ENCODE measurements around the gene NFRKB.

GRCh38 chr11:129938764-129939163 lies 43.4 kb upstream of the NFRKB start:
- TF ChIP-seq, protein P1, sequence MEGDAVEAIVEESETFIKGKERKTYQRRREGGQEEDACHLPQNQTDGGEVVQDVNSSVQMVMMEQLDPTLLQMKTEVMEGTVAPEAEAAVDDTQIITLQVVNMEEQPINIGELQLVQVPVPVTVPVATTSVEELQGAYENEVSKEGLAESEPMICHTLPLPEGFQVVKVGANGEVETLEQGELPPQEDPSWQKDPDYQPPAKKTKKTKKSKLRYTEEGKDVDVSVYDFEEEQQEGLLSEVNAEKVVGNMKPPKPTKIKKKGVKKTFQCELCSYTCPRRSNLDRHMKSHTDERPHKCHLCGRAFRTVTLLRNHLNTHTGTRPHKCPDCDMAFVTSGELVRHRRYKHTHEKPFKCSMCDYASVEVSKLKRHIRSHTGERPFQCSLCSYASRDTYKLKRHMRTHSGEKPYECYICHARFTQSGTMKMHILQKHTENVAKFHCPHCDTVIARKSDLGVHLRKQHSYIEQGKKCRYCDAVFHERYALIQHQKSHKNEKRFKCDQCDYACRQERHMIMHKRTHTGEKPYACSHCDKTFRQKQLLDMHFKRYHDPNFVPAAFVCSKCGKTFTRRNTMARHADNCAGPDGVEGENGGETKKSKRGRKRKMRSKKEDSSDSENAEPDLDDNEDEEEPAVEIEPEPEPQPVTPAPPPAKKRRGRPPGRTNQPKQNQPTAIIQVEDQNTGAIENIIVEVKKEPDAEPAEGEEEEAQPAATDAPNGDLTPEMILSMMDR (IDR thresholded peaks at IDR 0.05): no peak
- TF ChIP-seq POLR2AphosphoS5 (IDR thresholded peaks at IDR 0.05): no peak

Measured in prostate gland (tissue), 2 donors.